Body of pancreas (tissue), 4 donors: ENCODE data around the gene FHAD1.
"Not testable (repeated sequence)": the region's sequence is repeated elsewhere in the genome, so short reads cannot be mapped to it uniquely, and the experiment has no call there.

Experiments used
- CTCF ChIP-seq, 7 experiments: fragments of 450-650 bp in 4 of 7; fragments of 200-600 bp in 3 of 7; sonication (generic) in 3 of 7; IDR thresholded peaks; one replicate each; pipeline ENCODE4 v1.5.1; 2016 to 2019; ENCODE audit warnings: antibody characterized with exemption in 7 of 7
- POLR2A ChIP-seq, 3 donors: fragments of 450-650 bp; IDR thresholded peaks; one replicate each; pipeline ENCODE4 v1.6.1; 2016; ENCODE audit warnings: antibody characterized with exemption in 3 of 3, mild to moderate bottlenecking in 2 of 3

GRCh38 chr1:15434739-15435138 lies 187.7 kb downstream of the FHAD1 start:
- not testable (repeated sequence) for TF ChIP-seq CTCF, POLR2A (IDR thresholded peaks at IDR 0.05)
